Activated CD8-positive, alpha-beta memory T cell treated with anti-CD3 and anti-CD28 coated beads, Interleukin-2, amount 50 U/mL, for 48 hours (primary cell): ENCODE data around the gene EEF1A2.

Experiments used
- DNase-seq: peaks from one replicate; pipeline ENCODE4 v3.0.0-alpha.2; 2020

EEF1A2 gene

DNA sequence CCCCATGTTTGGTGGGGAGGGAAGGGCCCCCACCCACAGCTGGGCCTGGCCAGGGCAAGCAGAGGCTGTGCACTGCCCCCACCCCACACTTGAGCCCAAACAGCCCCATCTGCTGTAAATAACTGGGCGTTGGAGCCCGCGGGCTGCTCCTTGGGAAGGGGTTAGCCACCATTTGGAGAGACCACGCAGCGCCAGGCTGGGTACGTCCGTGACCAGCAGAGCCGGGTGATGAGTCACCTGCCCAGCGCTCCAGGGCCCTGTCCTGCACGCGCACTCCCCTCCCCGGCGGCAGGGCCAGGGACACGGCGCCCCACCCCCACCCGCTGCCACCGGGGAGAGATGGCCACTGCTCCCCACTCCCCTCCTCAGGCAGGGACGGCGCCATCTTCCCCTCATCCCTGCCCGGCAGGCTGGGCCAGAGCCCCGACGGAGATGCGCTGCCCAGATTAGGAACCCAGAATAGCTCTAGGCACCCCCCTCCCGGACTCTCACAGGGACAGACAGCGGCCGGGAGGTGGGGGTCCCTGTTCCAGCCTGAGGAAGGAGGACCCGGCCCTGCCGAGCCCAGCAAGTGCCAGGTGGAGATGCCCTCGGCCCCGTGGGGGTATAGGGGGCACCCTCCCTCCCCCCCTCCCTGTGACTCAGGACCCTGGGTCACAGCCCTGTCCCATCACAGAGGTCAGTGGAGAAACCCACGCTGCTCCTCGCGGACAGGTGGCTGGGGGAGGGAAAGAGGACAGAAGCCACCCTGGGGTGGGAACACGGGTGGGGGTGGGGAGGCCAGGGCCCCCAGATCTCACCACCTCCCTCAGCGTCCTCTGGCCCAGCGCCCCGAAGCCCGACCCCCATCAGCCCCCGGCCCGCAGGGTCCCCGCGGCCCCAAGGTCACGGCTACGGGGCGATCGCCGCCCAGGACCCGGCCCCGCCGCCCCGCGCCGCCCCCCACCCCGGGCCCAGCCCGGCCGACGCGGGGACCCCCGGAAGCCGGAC is 642 bp downstream of the EEF1A2 start:
- DNase-seq = no peak

DNA sequence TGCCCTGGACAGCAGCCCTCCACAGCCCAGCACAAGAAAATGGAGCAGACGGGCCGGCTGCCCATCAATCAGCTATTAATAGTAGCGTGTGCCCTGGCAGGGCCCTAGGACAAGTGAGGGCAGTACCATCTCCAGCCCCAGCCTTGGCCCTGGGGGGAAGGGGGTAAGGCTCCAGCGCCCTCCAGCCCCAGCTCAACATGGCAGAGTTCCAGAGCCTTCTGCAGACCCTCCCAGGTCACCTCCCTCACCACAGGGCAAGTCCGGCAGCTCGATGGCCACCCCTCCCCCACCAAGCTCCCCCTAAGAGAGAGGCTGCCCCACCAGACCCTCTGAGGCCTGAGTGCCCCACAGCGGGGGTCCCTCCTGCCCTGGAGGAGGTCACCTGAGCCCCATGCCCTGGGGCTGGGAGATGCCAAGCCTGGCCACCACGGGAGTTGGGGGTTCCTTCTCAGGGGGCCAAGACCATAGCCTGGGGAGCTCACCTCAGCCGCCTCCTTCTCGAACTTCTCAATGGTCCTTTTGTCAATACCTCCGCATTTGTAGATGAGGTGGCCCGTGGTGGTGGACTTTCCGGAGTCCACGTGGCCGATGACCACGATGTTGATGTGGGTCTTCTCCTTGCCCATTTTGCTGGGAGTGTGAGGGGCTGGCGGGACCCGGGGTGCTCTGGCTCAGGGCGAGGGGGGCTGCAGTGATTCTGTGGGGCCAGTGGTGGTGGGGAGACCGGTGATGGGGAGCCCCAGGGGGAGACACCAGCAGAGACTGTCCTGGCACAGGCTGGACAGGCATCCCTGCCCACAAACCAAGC is 1.5 kb downstream of the EEF1A2 start:
- DNase-seq = no peak

DNA sequence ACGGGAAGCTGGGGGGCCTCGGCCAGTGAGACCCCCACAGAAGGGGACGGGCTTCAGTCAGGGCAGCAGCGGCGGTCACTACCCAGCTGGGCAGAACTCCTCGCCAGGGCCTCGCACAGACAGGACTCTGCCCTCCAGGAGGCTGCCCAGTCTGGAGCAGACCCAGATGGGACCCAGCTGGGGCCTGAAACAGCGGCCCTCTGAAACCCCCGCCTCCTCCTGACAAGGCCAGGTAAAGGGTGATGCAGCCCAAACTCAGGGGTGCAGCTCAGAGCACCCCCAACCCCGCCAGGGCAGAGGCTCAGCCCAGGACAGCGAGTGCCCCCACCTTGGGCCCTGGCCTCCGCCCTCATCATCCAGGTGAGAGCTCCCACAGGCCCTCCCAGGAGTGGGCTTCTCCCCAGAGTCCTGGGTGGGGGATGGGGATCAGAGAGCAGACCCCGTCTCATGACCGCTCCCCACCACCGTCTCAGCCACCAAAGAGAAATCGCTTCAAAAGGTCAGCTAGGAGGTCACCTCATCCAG is 2.2 kb downstream of the EEF1A2 start:
- DNase-seq = no peak

DNA sequence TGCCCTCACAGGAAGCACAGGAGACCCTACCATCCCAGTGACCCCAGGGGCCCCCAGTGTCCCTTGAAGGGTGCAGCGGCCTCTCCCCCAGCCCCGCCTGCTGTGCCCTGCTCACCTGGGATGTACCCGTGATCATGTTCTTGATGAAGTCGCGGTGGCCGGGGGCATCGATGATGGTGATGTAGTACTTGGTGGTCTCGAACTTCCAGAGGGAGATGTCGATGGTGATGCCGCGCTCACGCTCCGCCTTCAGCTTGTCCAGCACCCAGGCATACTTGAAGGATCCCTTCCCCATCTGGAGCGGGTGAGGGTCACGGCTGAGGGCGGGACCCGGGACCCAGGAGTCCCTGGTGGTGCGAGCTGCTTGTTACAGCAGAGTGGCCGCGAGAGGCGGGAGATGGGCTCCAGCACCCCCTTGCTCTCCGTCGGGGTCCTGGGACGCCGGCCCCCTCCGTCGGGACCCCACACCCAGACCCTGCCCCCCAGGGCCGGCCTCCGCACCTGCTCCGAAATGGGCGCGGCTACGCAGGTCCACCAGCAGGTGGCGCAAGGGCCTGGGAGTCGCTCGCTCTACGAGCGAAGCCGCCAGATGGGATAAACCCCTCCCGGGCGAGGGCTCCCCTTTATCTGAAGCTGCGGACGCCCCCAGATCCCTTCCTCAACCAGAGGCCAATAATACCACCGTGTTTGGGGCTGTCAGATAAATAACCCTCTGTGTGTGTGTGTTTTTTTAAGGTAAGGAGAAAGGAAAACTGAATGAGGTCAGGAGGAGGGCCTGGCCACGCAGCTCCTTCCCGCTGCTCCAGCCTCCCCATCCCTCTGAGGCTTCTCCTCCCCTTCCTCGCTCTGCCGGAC is 2.9 kb downstream of the EEF1A2 start:
- DNase-seq = peak; percentile 93

DNA sequence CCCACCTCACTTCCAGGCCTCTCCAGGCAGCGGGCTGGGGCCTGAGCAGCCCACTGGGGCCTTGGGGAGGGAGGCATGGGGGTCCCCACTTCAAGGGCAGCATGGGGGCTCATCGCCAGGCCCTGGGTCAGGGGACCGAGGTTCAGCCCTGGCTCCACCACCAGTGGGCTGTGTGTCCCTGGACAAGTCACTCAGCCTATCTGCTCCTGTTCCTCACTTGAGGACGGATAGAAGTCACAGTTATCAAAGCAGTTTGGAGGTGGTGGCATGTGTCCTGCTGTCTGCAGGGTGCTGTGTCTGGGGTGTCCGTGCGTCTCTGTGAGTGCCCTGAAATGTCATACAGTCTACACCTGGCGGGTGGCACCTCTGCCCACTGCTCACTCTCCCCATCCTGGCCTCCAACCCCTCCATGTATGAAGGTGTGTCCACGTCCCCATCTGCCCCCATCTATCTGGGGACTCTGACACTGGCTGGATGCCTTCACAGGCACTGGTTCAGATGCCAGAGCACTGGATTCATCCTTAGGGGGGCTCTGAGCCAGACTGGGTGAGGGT is 3.6 kb downstream of the EEF1A2 start:
- DNase-seq = no peak

DNA sequence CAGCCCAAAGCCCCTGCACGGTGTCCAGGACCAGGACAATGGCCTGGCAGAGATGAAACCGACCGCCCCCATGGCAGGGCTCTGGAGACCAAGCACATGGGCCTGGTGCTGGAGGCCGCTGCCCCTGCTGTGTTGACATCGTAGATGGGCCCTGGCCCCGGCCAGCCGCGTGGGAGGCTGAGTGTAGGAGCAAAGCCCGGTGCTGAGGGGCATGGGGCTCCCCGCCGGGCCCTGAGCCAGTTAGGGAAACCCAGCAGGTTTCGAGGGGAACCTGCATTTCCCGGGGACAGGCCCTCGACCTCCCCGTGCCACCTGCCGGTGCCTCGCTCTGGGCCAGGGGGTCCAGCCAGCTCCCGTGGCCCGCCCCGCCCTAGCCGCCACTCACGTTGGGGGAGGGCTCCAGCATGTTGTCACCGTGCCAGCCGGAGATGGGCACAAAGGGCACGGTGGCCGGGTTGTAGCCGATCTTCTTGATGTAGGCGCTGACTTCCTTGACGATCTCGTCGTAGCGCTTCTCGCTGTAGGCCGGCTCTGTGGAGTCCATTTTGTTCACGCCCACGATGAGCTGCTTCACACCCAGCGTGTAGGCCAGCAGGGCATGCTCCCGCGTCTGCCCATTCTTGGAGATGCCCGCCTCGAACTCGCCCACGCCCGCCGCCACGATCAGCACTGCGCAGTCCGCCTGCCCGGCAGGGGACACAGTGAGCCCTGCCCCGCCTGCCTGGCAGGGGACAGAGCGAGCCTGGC is 4.3 kb downstream of the EEF1A2 start:
- no peak for DNase-seq

DNA sequence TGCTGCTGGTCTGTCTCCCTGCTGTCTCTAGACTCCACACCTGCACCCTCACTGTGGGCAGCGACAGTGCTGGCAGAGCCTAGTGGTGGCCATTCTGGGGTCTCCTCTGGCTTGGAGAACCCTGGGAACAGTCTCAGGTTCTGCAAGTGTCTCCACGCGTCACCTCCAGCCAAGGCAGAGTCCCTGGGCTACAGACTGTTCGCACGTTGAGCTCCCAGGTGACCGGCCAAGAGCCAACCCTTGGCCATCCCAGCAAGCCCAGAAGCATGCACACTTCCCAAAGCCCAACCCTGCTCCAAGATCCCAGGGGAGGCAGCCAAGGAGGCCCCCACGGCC is 4.8 kb downstream of the EEF1A2 start:
- no peak for DNase-seq

DNA sequence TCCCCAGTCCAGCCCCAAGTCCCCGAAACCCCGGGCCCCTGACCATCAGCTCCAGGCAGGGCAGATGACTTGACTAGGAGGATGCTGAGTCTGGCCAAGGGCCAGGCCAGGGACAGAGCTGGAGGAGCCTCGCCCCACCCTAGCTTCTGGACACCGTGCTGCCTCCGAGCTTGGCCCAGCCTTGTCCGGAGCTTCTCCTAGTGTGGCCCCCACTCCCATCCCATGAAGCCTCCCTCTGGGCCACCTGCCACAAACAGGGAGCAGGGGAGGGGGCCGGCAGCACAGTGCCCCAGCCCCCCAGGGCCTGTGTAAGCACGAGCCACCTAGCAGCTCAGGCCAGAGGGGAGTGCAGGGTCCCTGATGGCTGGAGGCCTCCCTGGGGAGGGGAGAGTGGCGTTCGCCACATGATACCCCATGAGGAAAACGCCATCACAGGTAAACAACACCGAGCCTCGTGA is 5.3 kb downstream of the EEF1A2 start:
- no peak for DNase-seq

DNA sequence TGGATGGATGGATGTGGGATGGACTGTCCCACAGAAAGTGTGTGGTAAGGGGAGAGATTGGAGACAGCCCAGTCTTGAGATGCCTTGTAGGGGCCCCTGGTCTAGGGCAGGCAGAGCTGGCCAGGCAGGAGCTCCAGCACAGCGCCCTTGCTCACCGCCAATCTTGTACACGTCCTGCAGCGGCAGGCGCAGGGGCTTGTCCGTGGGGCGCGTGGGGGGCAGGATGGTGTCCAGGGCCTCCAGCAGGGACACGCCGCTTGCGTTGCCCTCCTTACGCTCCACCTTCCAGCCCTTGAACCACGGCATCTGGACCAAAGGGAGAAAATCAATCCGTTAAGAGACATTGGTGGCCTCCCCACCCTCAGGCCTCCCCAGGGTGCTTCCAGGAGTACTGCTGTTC is 5.9 kb downstream of the EEF1A2 start:
- no peak for DNase-seq

DNA sequence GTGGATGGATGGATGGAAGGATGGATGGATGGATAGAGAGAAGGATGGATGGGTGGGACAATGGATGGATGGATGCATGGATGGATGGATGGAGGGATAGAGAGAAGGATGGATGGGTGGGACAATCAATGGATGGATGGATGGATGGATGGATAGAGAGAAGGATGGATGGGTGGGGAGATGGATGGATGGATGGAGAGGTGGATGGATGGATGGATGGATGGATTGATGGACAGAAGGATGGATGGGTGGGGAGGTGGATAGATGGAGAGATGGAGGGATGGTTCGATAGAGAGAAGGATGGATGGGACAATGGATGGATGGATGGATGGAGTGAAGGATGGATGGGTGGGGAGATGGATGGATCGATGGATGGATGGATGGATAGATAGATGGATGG is 6.4 kb downstream of the EEF1A2 start:
- DNase-seq = no peak

DNA sequence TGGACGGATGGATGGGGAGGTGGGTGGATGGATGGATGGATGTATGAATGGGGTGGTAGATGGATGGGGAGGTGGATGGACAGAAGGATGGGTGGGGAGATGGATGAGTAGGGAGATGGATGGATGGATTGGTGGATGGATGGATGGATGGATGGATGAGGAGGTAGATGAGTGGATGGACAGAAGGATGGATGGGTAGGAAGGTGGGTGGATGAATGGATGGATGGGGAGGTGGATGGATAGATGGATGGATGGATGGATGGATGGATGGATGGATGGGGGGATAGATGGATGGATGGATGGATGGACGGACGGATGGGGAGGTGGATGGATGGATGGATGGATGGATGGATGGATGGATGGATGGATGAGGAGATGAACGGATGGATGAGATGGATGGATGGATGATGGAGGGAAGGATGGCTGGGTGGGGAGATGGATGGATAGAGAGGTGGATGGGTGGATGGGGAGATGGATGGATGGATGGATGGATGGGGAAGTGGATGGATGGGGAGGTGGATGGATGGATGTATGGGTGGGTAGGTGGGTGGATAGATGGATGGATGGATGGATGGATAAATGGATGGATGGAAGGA is 7.2 kb downstream of the EEF1A2 start:
- no peak for DNase-seq

DNA sequence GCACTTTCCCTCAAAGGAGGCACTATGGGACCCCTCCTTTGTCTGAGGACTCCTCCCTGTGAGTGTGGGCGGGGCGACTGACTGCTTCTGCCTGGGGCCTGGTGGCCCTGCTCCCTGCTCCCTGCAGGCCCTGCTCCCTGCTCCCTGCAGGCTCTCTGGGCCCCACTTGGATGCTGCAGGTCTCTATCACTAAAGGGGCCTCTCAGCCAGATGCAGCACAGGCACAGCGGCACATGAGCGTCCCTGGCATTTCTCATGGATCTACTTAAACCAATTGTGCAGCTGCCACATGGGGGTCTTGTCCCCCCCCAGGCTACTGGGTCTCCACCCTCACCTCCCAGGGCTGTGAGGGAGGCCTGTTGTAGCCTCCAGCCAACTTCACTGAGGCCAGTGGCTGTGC is 7.8 kb downstream of the EEF1A2 start:
- DNase-seq = no peak

DNA sequence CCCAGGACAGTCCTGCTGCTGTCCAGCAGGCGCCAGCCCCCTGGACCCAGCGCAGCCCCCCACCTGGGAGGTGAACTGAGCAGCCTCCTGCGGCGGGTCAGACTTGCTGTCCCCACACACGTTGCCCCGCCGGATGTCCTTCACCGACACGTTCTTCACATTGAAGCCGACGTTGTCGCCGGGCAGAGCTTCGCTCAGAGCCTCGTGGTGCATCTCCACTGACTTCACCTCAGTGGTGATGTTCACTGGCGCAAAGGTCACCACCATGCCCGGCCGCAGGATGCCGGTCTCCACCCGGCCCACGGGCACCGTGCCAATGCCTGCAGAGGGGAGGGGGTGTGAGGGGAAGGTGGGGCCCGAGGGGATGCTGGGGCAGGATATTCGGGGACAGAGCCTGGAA is 8.5 kb downstream of the EEF1A2 start:
- DNase-seq = no peak

DNA sequence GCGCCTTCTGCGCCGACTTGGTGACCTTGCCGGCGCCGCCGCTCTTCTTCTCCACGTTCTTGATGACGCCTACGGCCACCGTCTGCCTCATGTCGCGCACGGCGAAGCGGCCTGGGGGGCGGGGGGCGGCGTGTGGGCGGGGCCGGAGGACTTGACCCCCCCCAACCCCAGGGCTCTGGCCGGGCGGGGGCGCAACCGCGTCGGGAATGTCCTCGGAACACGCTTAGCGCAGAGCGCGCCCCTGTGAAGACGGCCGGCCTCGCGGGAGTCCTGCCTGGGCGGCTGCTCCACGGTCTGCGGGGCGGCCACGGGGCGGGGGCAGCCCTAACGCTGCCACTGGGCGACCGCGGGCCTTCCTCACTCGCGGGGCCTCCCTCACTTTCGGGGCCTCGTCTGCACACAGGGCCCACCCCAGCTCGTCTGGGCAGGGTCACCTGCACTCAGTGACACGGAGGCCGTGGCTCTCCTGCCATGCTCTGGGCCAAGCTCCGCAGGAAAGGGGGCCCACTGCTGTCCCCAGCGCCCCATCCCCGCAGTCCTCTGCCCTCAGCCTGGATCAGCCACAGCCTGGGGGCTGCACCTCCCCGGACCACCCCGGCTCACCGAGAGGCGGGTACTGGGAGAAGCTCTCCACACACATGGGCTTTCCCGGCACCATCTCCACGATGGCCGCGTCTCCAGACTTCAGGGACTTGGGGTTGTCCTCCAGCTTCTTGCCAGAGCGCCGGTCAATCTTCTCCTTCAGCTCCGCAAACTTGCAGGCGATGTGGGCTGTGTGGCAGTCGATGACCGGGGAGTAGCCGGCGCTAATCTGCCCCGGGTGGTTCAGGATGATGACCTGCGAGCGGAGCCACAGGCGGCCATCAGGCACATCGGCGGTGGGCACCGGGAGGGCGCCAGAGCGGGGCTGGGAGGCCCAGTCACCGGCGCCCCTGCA is 10.3 kb downstream of the EEF1A2 start:
- no peak for DNase-seq

DNA sequence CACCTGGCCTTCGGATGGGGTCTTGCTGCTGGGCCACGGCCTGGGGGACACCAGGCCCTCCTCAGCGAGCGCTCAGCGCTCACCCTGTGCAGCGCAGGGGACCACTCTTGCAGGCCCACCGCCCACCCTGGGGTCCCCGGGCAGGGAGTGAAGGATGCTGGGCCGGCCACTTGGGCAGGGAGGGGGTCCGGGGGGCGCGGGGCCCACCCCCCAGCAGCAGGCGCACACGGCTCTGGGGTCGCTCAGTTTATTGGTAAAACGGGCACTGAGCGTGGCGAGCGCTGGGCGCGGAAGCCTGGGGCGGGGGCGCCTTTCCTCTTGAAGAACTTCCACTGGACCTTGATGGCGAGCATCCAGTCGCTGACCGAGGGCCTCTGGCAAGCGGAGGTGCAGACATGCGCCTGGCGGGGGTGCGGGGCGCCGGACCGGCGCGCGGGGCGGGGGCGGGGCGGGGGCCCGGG is 11.1 kb downstream of the EEF1A2 start:
- no peak for DNase-seq

DNA sequence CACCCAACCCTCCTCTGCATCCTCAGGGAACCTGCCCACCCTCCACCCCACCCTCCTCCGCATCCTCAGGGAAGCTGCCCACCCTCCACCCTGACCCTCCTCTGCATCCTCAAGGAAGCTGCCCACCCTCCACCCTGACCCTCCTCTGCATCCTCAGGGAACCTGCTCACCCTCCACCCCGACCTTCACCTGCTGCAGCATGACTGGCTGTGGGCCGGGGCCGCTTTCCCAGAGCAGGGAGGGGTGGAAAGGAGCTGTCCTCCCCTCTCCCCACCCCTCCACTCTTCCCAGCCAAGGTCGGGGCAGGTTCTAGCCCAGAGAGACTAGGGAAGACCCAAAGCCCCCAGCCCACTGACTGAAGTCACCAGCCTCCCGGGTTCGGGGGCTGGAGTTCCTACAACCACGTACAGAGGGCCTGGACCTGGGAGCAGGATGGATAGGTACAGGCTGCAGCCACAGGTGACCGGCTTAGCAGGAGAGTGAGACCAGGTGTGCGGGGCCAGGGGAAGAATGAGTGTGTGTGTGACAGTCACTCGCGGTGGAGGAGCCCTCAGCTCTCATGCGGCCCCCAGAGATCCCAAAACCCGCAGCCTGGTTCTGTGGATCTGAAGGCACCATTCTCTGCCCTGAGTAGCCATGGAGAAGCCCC is 11.6 kb downstream of the EEF1A2 start:
- DNase-seq = no peak

DNA sequence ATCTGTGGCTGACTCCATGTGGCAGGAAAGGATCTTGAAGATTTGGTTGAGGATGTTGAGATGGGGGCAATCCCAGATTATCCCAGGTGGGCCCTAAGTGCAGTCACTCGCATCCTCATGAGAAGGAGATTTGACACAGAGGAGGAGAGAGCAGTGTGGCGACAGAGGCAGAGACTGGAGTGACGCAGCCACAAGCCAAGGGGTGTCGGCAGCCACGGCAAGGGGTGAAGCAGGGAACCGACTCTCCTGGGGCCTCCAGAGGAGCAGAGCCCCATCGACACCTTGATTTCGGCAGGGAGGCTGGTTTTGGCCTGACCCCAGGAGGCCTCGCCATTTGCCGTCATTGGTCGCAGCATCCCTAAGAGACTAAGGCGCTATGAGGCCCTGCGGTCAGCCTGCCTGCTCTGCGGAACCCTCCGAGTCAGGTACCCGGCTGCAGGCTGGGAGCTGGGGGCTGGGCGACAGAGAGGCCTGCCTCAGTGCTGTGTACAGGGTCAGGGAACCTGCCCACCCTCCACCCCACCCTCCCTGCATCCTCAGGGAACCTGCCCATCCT is 12.5 kb downstream of the EEF1A2 start:
- DNase-seq = no peak

DNA sequence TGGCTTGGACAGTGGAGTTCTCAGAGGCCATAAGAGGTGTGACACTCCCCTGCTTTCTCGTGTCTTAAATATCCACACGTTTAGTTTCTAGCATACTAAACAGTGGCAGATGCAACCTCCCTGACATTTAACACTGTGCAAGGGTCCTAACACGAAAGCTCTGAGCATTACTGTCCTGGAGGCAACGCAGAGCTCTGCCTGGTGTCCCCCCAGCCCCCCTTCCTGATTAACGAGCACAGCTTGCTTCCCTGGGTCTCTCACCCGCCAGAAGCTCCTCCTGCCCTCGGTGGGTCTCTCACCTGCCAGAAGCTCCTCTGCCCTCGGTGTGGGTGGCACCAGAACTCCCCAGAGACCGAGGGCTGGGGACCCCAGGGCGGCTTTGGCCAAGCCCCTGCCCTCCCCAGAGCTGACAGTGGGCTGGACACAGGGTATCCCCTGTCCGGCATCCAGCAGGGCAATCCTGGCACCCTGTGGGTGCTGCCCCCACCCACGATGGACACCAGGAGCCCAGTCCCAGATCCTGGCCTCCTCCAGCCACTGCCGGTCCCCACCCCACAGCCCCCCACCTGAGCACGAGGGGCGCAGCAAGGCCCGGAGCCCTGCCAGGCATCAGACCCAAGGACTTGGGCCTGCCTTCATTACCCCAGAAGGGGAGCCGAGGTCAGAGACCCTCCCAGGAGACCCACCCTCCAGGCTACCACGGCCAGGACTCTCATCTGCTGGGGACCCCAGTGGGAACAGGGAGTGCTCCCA is 14.1 kb downstream of the EEF1A2 start:
- DNase-seq = no peak
